GDM1 (cell line): ENCODE measurements around the gene LRRC27.
A peak's percentile ranks its signal among the peaks of the same experiment; 100 is the strongest.
"Not testable (repeated sequence)": the region's sequence is repeated elsewhere in the genome, so short reads cannot be mapped to it uniquely, and the experiment has no call there.

Experiments
- DNase-seq: peaks from one replicate; lab custom pipeline; 2025; lab: John Stamatoyannopoulos, UW

LRRC27 gene

DNA sequence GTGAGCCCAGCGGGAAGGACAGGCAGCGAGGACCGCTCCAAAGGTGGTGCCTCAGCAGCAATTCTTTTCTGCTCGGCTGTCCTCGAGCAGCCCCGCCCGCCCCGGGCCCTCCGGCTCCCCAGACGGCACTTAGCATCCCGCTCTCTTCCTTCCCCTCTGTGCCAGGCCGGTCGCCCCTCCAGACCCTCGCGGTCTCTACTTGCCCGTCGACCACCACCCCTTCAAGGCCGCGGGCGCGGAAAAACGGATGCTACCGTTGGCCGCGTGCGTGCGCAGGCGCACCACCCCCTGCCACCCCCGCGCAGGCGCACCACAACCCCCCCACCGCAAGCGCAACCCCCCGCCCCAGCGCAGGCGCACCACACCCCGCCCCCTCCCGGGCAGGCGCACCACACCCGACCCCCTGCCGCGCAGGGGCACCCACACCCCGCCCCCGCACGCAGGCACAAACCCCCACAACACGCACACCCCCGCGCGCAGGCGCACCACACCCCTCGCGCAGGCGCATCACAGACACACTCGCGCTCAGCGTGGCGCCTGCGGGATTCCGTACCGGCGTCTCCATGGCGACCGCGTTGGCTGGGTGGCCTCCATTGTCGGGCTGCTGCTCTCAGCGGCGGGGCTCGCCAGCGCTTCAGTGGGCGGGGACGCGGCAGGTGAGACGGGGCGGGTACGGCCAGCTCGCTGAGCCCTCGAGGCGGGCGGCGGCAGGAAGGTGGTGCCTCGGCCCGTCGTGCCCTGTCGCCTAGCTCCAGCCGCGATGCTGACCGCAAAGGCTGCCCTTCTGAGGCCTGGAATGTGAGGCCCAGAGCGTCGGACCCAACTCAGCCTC lies at the start of gene LRRC27:
Gene LRRC27, plus strand, starts transcription at position 593 of the 832 bp plus-strand sequence. CDS start 1,332 bp downstream, outside the sequence.
- DNase-seq, result peak; percentile 96

DNA sequence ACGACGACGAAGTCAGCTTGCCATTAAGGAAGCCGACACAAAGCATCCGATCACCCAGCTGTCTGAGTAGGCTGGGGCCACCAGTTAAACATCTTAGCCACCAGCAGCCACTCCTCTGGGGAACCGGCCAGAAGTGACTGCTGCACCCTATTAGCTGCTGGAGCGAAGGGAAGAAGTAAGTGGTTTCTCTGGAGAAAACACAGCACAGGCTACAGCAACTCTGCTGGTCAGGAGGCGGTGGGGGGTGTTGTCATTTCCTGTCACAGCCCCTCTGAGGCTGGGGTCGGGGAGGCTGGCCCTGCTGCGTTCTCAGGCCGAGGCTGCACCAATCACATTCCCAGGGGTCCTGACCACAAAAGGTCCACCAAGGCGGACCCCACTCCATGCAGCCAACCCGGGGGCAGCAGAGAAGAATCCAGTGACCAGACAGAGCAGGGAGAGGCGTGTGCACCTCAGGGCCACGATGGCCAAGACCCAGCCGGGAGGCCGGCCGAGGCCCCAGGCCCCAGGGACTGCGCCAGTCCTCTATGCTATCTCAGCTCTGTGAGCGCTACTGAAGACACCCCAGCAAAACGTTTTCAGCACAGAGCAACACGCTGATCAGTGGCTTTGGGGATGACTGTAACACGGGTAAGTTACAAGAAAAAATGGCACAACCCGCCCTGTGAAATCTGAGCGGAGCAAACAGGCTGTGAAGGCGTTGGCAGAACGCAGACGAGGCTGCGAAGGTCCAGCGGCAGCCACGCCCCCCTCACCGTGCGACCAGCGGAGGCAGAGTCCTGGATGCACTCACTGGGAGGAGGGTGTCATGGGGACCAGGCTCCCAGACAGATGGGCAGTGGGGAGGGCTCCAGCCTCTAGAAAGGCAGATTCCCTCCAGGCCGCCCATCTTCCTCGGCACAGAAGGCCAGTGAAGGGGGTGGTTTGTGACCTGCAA lies 49.1 kb upstream of the LRRC27 start:
- no peak for DNase-seq

DNA sequence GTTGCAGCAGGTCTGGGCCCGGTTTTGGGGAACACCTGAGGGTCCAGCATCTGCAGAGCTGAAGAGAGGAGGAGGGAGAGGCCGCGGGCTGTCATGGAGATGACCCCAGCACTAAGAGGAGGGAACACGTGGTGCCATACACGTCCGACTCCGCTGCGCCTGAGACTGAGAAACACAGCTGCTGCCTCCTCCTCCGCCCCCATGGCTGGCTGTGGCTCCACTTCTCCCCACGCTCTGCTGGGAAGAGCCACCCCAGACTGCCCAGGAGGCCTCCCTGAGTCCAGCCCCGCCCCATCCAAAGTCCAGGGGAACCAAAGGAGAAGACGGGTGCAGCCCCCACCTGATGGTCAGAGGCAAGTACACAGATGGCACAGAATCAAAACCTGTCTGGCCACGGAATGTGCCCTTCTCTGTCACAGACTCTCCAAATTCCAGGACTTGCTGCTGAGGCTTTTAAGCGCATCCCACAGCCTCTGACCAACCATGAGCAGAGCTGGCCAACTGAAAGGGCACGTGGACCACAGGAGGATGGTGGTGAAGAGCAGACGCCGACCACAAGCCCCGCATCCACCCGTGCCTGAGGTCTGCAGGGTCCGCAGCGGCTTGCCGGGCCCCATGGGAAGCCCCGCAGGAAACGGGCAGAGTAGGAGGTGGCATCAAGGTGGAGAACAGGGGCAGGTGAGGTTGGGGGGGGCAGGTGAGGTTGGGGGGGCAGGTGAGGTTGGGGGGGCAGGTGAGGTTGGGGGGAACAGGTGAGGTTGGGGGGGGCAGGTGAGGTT lies 48.2 kb upstream of the LRRC27 start:
- no peak for DNase-seq

DNA sequence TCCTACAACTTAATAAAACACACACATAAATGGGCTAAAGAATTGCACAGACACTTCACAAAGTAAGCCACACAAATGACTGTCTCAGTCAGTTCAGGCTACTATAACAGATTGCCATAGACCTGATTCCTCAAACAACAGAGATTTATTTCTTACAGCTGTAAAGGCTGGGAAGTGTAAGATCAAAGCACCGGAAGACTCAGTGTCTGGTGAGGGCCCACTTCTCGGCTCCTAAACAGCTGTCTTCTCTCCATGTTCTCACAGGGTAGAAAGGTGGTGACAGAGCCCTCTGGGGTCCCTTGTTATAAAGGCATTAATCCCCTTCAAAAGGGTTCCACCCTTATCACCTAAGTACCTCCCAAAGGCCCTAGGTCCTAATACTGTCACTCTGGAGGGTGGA lies 42.6 kb upstream of the LRRC27 start:
- no peak for DNase-seq

DNA sequence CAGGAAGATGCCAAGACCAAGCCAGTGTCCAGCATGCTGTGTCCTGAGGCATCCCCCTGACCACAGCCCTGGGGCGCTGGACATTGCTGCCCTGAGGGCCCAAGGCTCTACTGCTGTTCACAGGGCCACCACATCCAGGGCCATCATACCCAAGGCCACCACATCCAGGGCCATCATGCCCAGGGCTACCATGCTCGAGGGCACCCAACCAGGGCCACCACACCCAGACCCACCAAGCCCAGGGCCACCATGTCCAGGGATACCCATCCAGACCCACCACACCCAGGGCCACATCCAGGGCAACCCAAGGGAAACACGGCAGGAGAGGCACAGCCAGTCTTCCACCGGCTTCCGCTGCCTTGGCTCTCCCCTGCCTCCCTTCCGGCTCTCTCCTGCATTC lies 41.4 kb upstream of the LRRC27 start:
- no peak for DNase-seq

DNA sequence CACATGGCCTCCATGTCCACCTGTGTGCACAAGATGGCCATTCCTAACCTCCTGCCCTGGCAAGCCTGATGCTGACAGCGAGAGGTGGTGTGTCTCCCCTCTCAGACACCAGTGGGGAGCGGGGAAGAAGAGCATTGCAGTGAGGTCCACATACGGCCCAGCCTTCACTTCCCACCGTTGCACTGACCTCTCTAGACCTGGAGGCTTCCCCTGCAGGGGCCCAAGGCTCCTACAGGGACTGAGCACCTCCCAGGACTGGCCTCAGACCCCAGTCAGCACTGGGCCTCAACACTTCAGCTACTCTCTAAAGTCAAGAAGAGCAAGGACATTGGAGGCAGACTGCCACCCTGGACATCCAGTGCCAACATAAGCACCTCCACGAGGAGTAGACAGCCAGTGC lies 40.2 kb upstream of the LRRC27 start:
- no peak for DNase-seq

DNA sequence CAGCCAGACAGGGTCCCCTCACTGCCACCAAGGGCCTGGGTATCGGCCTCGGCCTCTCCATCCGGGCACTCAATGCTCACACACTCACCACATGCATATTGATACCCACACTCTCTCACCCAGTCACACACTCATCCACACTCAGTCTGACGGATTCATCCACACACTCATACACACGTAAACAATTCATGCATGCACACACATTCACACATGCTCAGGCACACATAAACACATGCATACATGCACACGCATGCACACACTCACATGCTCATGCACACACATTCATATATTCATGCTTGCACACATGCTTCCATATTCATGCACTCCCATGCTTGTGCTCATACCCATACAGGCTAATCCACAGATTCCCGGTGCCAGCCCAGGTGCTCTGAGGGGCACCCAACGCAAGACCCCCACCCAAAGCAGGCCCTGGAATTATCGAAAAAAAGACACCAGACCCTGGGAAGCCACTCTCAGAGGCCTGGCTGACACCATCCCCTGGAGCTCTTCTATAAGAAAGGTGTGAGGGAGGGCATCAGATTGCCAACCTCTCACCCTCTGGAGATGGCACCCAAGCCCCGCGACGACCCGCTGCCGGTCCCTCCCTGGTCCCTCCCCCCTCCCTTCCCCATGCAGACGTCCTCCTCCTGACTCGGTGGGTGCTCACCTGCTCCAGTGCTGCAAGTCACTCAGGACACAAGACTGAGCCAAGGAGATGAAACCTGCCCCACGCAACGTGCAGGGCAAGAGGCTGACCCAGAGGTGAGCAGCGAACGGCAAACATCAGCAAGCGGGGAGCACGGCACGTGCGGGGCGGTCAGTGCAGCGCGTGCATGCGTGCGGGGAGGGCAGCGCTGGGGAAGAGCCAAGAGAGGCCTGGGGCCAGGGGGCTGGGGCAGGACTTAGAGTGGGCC lies 39.4 kb upstream of the LRRC27 start:
- no peak for DNase-seq

DNA sequence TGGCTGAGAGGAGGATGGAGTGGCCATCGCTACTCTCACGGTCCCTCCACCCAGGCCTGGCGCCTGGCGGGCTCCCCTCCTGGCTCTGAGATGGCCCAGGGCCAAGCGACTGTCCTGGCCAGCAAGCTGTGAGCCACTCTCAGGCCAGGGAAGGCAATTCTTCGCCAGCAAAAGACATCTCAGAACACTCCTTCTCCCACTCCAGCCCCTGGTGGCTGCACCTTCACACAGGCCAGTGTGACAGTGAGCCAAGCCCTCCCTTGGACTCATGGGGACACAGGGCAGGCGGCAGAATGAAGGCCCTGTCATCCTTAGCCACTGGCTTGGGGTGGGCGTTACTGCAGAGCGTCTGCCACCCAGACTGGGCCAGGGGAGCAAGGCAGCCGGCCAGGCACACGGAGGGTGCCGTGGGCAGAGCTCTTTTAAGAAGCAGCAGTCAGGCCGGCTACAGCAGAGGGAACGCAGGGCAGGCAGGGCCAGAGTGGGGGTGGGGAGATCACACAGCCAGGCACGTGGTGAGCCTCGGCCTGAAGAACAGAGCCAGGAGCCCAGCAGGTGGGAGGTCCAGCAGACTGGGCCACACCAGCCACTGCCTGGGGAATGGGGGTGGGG lies 38.7 kb upstream of the LRRC27 start:
- no peak for DNase-seq

DNA sequence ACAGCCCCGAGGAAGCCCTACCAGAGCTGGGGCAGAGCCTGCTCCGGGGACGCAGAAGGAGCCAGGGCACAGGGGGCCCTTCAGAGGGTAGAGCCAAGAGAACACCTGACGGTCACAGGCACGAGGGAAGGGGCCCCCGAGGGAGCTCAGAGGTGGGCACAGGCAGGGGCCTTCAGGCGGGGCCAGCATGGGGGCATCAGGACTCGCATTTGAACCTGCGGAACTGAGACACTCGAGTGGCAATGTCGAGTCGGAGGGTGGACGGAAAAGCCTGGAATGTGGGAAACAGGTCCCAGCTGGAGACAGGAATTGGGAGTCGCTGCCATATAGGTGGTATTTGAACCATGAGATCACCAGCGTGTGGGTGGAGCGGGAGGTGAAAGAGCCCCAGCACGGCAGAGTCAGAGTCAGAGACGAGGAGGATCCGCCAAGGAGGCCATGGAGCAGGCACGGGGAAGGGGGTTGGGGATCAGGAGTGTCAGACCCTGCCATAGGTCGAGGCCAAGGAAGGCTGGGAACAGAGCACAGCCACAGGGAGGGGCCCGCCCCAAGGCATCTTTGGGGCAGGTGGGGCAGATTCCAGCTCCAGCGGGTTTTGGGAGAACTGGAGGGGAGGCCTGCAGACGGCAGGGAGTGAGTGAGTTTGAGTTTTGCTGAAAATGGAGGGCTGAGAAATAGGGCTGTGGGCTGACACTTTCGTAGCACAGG lies 38.0 kb upstream of the LRRC27 start:
- DNase-seq, result no peak

DNA sequence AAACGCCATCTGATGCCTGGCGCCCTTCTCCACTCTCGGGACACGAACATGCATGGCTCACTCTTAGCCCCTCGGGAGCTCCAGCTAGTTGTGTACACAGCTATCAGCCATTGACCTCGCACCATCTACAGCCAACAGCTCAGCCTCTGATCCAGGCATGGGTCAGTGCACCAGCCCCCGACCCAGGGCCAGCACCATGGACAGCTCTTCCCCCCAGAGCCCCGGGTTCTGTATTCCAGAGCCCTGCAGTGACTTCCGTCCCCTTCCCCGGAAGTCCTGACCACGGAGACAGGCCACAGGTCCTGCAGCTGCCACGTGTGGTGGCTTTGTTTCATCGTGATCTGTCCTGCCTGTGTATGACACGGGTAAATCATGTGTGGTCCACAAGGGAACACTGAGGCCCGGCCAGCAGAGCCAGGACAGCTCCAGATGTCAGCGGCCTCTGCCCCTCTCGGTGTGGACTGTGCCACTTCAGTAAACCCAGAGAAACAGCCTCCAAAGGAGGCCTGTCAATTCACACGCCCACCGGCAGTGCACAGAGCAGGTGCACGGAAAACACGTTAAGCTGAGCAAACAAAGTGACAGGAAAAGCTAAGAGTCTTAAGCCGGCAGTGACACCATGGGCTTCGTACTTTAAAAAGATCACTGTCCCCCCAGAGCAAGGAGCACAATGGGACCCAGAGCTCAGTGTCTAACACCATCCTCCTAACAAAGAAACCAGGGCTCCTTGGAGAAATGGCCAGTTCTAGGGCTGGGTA lies 37.3 kb upstream of the LRRC27 start:
- DNase-seq, result no peak

DNA sequence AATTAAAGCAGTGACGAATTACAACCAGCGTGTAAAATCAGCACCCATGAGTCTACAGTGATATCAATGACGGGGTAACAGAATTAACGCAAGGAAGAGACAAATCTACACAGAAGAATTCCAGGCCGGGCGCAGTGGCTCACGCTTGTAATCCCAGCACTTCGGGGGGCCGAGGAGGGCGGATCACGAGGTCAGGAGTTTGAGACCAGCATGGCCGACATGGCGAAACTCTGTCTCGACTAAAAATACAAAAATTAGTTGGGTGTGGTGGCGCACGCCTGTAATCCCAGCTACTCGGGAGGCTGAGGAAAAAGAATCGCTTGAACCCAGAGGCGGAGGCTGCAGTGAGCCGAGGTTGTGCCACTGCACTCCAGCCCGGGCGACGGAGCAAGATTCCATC lies 36.5 kb upstream of the LRRC27 start:
- DNase-seq, result not testable (repeated sequence)

DNA sequence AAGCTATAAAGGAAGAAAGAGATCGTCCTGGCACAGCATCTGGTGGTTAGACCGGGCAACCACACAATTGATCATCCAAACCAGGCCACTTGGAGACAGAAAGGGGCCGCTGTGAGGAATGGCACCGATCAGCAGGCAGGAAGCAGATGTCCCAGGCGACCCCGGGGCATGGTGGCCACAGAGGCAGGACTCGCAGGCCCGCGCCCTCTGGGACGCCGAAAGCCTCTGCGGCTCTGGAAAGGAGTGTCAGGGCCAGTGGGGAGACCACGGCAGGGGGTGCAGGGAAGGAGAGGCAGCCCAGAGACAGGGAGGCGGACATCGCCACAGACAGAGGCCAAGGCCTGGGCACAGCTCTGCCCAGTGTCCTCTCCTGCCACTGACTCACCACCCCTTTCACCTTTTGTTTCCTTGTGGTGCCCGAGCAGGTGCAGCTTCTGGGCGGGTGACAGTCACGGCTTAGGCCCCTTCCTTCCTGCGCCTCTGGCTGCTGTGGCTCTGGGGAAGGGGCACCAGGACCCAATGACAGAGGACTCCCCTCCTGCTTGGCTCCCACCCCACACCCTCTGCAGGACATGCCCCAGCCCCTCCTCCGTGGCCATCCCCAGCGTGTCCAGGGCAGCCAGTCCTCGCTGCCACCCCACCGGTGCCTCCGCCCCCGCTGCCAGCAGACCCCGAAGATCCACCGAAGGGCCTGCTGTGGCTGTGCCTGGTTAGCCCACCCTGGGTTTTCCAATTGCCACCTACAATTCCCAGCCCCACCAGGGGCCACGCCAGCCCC lies 35.1 kb upstream of the LRRC27 start:
- DNase-seq, result no peak

DNA sequence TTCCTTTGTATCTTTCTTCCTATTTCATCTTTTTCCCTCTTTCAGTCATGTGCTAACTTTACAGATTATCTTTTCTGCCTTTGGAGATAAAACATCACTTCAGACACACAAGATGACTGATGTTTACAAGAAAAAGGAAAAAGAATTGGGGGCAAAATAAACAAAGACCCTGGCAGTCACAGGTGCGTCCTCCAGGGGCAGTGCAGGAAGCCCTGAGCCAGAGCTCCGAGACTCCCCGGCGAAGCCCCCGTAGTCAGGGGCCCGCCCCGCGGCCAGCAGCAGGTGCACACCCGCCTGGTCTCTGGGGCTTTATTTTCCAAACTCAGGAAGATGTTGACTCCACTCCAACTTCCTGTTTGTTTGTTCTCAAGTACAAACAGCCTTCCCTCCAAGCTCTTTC lies 34.5 kb upstream of the LRRC27 start:
- DNase-seq, result no peak

DNA sequence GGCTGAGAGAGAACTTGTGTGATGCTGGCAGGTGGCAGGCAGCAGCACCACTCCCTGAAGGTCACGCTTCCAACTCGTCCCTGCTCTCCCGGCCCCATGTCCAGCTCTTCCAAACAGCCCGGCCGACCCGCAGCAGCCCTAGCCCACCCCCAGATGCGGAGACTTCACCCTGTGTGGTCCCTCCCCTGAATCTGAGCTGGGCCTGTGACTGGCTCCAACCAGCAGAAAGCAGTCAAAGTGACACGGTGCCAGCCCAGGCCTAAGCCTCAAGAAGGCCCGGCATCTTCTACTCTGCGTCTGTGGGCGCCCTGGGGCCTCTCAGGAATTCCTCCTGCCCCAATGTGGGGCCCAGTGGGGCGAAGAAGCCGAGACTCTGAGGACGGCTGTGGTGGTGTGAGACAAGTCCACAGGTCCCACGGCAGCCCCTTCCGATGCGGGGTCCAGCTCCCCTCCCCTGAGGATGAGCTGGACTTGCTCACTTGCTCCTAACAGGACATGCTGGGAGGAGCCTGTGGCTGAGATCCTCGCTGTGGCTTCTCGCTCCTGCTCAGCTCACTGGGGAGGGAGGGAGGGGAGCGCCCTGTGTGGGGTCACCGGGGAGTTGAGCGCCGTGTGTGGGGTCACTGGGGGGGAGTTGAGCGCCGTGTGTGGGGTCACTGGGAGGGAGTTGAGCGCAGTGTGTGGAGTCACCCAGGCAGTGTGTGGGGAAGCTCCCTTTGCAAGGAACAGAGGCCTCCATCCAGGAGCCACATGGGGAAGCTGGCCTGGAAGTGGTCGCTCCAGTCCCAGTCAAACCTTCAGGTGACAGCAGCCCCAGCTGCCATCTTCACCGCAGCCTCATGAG lies 33.7 kb upstream of the LRRC27 start:
- DNase-seq, result no peak

DNA sequence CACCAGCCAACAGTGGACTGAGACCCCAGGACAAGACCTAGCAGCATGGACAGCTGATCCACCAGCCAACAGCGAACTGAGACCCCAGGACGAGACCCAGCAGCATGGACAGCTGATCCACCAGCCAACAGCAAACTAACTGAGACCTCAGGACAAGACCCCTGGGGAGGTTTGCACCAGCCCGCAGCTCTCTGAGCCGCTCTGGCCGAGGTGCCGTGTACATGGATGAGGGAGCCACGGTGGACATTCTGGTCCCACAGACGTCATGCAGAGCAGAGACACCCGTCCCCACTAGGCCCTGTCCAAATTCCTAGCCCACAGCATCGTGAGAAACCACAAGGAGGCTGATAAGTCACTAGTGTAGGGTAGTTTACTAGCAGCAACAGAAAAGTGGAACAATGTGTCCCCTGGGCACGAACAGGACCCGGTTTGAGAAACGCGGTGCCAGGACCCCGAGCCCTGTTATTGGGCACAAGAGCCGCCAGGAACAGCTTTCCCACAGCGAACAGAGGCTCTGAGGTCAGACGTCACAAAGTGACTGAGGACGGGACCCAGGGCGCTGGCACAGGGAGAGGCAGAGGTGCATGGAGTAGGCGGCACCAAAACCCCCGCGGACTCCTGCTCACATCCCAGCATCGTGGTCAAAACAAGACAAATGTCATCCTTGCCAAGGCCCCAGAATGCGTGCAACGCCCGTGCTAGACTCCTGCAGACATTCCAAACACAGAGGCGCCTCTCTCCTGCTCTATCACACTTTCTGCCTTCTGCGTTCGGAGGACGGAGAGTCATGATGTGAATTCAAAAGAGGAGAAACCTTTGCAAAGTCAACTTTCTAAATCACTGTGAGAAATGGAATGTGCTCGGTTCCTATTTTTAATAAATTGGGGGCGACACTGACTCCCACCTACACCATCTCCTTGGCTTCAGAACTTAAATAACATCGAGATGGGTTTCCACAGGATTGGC lies 32.3 kb upstream of the LRRC27 start:
- DNase-seq, result no peak

DNA sequence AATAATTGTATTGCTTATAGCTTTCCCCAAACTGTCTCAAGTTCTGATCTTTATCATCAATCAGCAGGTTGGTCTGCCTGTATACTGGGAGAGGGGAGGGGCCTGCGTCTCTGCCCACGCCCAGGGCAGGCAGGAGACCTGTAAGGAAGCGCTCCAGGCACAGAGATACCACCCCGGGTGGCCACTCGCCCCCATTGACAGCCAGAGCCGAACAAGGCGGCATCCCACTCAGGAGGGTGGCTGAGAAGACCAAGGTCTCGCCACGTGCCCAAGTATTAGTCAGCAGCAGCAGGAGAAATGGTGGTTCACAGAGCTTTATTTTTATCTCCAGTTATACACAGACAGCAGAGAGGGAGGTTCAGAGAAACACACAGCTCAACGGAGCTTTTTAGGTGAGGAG lies 31.4 kb upstream of the LRRC27 start:
- DNase-seq, result no peak
